Measurements from ENCODE around the gene OOSP2. TPM values are rescaled to one million over a fixed set of nuclear protein-coding genes. Genes with fewer than 3 reads are reported as not detected.
"Not testable (repeated sequence)": the region's sequence is repeated elsewhere in the genome, so short reads cannot be mapped to it uniquely, and the experiment has no call there.

The OOSP2 gene
- total RNA-seq, 1 experiment from 2014 or later: not detected

GRCh38 chr11:60065801-60066200 lies 25.6 kb downstream of the OOSP2 start:
- Histone ChIP-seq H3K4me3 (ENCODE audit: low read length) (no peak overlapping the region), H3K4me1 (ENCODE audit: low read length) (no peaks in the 10 kb centered on the region), H3K4me2 (ENCODE audit: low read depth, low read length, poor library complexity, severe bottlenecking) (no peak overlapping the region), H3K9me2 (replicated peaks; ENCODE audit: insufficient read depth, low read length) (no peaks in the 10 kb centered on the region), H3K9me3 (ENCODE audit: low read length) (no peaks in the 10 kb centered on the region), H2AFZ (ENCODE audit: low read length) (no peak overlapping the region), H4K20me1 (ENCODE audit: insufficient read depth, low read depth, low read length) (no peaks in the 10 kb centered on the region), H3K9ac (ENCODE audit: low read length) (no peak overlapping the region), H3K27ac (ENCODE audit: low read length) (no peak overlapping the region), H3K36me3 (ENCODE audit: insufficient read depth, low read length) (no peaks in the 10 kb centered on the region), H3K79me2 (ENCODE audit: low read length) (no peaks in the 10 kb centered on the region), H3K27me3 (ENCODE audit: low read length) (no peaks in the 10 kb centered on the region)
- no peak for DNase-seq

- Histone ChIP-seq H2AFZ (ENCODE audit: low read length) (no peak overlapping the region), H3K9me3 (ENCODE audit: low read length) (no peaks in the 10 kb centered on the region), H3K9me2 (replicated peaks; ENCODE audit: insufficient read depth, low read length) (no peaks in the 10 kb centered on the region), H3K79me2 (ENCODE audit: low read length) (no peaks in the 10 kb centered on the region), H3K4me2 (ENCODE audit: low read depth, low read length, poor library complexity, severe bottlenecking) (no peak overlapping the region), H3K36me3 (ENCODE audit: insufficient read depth, low read length) (no peaks in the 10 kb centered on the region), H3K4me3 (ENCODE audit: low read length) (no peak overlapping the region), H3K27me3 (ENCODE audit: low read length) (no peaks in the 10 kb centered on the region), H3K4me1 (ENCODE audit: low read length) (no peaks in the 10 kb centered on the region), H4K20me1 (ENCODE audit: insufficient read depth, low read depth, low read length) (no peaks in the 10 kb centered on the region), H3K9ac (ENCODE audit: low read length) (no peak overlapping the region), H3K27ac (ENCODE audit: low read length) (no peak overlapping the region)
- DNase-seq: no peak
Observed at GRCh38 chr11:60069450-60069849, 29.2 kb downstream of the OOSP2 start.

GRCh38 chr11:60071644-60072043 lies 31.4 kb downstream of the OOSP2 start:
- not testable (repeated sequence) for H3K79me2 ChIP-seq (ENCODE audit: low read length); H3K27me3 ChIP-seq (ENCODE audit: low read length); H3K9me2 ChIP-seq (replicated peaks; ENCODE audit: insufficient read depth, low read length); H3K9me3 ChIP-seq (ENCODE audit: low read length); H3K27ac ChIP-seq (ENCODE audit: low read length); H3K9ac ChIP-seq (ENCODE audit: low read length); H3K4me1 ChIP-seq (ENCODE audit: low read length); H2AFZ ChIP-seq (ENCODE audit: low read length); DNase-seq; H4K20me1 ChIP-seq (ENCODE audit: insufficient read depth, low read depth, low read length); H3K36me3 ChIP-seq (ENCODE audit: insufficient read depth, low read length); H3K4me2 ChIP-seq (ENCODE audit: low read depth, low read length, poor library complexity, severe bottlenecking); H3K4me3 ChIP-seq (ENCODE audit: low read length)

- Histone ChIP-seq H4K20me1 (ENCODE audit: insufficient read depth, low read depth, low read length) (no peaks in the 10 kb centered on the region), H3K79me2 (ENCODE audit: low read length) (no peaks in the 10 kb centered on the region), H3K4me2 (ENCODE audit: low read depth, low read length, poor library complexity, severe bottlenecking) (no peak overlapping the region), H3K4me1 (ENCODE audit: low read length) (no peaks in the 10 kb centered on the region), H3K27me3 (ENCODE audit: low read length) (no peaks in the 10 kb centered on the region), H3K9me2 (replicated peaks; ENCODE audit: insufficient read depth, low read length) (no peaks in the 10 kb centered on the region), H3K27ac (ENCODE audit: low read length) (no peak overlapping the region), H2AFZ (ENCODE audit: low read length) (no peak overlapping the region), H3K9me3 (ENCODE audit: low read length) (no peaks in the 10 kb centered on the region), H3K9ac (ENCODE audit: low read length) (no peak overlapping the region), H3K4me3 (ENCODE audit: low read length) (no peak overlapping the region), H3K36me3 (ENCODE audit: insufficient read depth, low read length) (no peaks in the 10 kb centered on the region)
- DNase-seq: no peak
Observed at GRCh38 chr11:60077216-60077817, 37.1 kb downstream of the OOSP2 start.

GRCh38 chr11:60077981-60078380 lies 37.8 kb downstream of the OOSP2 start:
- Histone ChIP-seq H3K27ac (ENCODE audit: low read length) (no peak overlapping the region), H3K9me3 (ENCODE audit: low read length) (no peaks in the 10 kb centered on the region), H2AFZ (ENCODE audit: low read length) (no peak overlapping the region)

GRCh38 chr11:60078745-60079144 lies 38.5 kb downstream of the OOSP2 start:
- H3K9me2 ChIP-seq (replicated peaks; ENCODE audit: insufficient read depth, low read length): no peaks in the 10 kb centered on the region
- no peaks in the 10 kb centered on the region for H4K20me1 ChIP-seq (ENCODE audit: insufficient read depth, low read depth, low read length)

More at GRCh38 chr11:60077981-60078380, 37.8 kb downstream of the OOSP2 start:
- no peaks in the 10 kb centered on the region for H3K9me2 ChIP-seq (replicated peaks; ENCODE audit: insufficient read depth, low read length)
- no peak overlapping the region for H3K4me3 ChIP-seq (ENCODE audit: low read length)
- no peaks in the 10 kb centered on the region for H3K79me2 ChIP-seq (ENCODE audit: low read length)
- no peaks in the 10 kb centered on the region for H4K20me1 ChIP-seq (ENCODE audit: insufficient read depth, low read depth, low read length)
- no peak for DNase-seq
- no peak overlapping the region for H3K9ac ChIP-seq (ENCODE audit: low read length)
- H3K36me3 ChIP-seq (ENCODE audit: insufficient read depth, low read length): no peaks in the 10 kb centered on the region
- H3K4me2 ChIP-seq (ENCODE audit: low read depth, low read length, poor library complexity, severe bottlenecking): no peak overlapping the region
- no peaks in the 10 kb centered on the region for H3K4me1 ChIP-seq (ENCODE audit: low read length)
- no peaks in the 10 kb centered on the region for H3K27me3 ChIP-seq (ENCODE audit: low read length)

GRCh38 chr11:60080535-60080934 lies 40.3 kb downstream of the OOSP2 start:
- no peak overlapping the region for H3K4me2 ChIP-seq (ENCODE audit: low read depth, low read length, poor library complexity, severe bottlenecking)
- no peaks in the 10 kb centered on the region for H3K9me3 ChIP-seq (ENCODE audit: low read length)
- no peak for DNase-seq
- H2AFZ ChIP-seq (ENCODE audit: low read length): no peak overlapping the region
- H3K79me2 ChIP-seq (ENCODE audit: low read length): no peaks in the 10 kb centered on the region
- H3K4me1 ChIP-seq (ENCODE audit: low read length): no peaks in the 10 kb centered on the region
- no peak overlapping the region for H3K4me3 ChIP-seq (ENCODE audit: low read length)
- H3K36me3 ChIP-seq (ENCODE audit: insufficient read depth, low read length): no peaks in the 10 kb centered on the region
- no peak overlapping the region for H3K9ac ChIP-seq (ENCODE audit: low read length)
- no peaks in the 10 kb centered on the region for H4K20me1 ChIP-seq (ENCODE audit: insufficient read depth, low read depth, low read length)
- no peak overlapping the region for H3K27ac ChIP-seq (ENCODE audit: low read length)
- H3K9me2 ChIP-seq (replicated peaks; ENCODE audit: insufficient read depth, low read length): no peaks in the 10 kb centered on the region
- no peaks in the 10 kb centered on the region for H3K27me3 ChIP-seq (ENCODE audit: low read length)

More at GRCh38 chr11:60078745-60079144, 38.5 kb downstream of the OOSP2 start:
- H2AFZ ChIP-seq (ENCODE audit: low read length): no peak overlapping the region
- no peaks in the 10 kb centered on the region for H3K36me3 ChIP-seq (ENCODE audit: insufficient read depth, low read length)
- H3K4me2 ChIP-seq (ENCODE audit: low read depth, low read length, poor library complexity, severe bottlenecking): no peak overlapping the region
- H3K27ac ChIP-seq (ENCODE audit: low read length): no peak overlapping the region
- H3K4me3 ChIP-seq (ENCODE audit: low read length): no peak overlapping the region
- H3K79me2 ChIP-seq (ENCODE audit: low read length): no peaks in the 10 kb centered on the region
- no peak for DNase-seq
- H3K4me1 ChIP-seq (ENCODE audit: low read length): no peaks in the 10 kb centered on the region
- no peaks in the 10 kb centered on the region for H3K9me3 ChIP-seq (ENCODE audit: low read length)
- no peaks in the 10 kb centered on the region for H3K27me3 ChIP-seq (ENCODE audit: low read length)
- H3K9ac ChIP-seq (ENCODE audit: low read length): no peak overlapping the region

GRCh38 chr11:60084631-60085273 lies 44.5 kb downstream of the OOSP2 start:
- Histone ChIP-seq H4K20me1 (ENCODE audit: insufficient read depth, low read depth, low read length) (no peaks in the 10 kb centered on the region), H3K36me3 (ENCODE audit: insufficient read depth, low read length) (no peaks in the 10 kb centered on the region), H3K4me2 (ENCODE audit: low read depth, low read length, poor library complexity, severe bottlenecking) (no peak overlapping the region), H3K9ac (ENCODE audit: low read length) (no peak overlapping the region), H2AFZ (ENCODE audit: low read length) (no peak overlapping the region), H3K9me3 (ENCODE audit: low read length) (no peaks in the 10 kb centered on the region), H3K79me2 (ENCODE audit: low read length) (no peaks in the 10 kb centered on the region), H3K27me3 (ENCODE audit: low read length) (no peaks in the 10 kb centered on the region), H3K27ac (ENCODE audit: low read length) (no peak overlapping the region), H3K4me1 (ENCODE audit: low read length) (no peaks in the 10 kb centered on the region), H3K9me2 (replicated peaks; ENCODE audit: insufficient read depth, low read length) (no peaks in the 10 kb centered on the region), H3K4me3 (ENCODE audit: low read length) (no peak overlapping the region)
- no peak for DNase-seq

All from Karpas-422 (cell line).